ENCODE data around the gene ATP9B.
"Not testable (repeated sequence)": the region's sequence is repeated elsewhere in the genome, so short reads cannot be mapped to it uniquely, and the experiment has no call there.

The ATP9B gene

GRCh38 chr18:79299272-79299671 lies 230.1 kb downstream of the ATP9B start:
- no peak for DNase-seq

GRCh38 chr18:79299711-79300110 lies 230.5 kb downstream of the ATP9B start:
- no peak for DNase-seq

- no peak for DNase-seq
These were observed 231.2 kb downstream of the ATP9B start for GRCh38 chr18:79300413-79300812.

- DNase-seq = no peak
These were observed 232.9 kb downstream of the ATP9B start for GRCh38 chr18:79302120-79302519.

DNA sequence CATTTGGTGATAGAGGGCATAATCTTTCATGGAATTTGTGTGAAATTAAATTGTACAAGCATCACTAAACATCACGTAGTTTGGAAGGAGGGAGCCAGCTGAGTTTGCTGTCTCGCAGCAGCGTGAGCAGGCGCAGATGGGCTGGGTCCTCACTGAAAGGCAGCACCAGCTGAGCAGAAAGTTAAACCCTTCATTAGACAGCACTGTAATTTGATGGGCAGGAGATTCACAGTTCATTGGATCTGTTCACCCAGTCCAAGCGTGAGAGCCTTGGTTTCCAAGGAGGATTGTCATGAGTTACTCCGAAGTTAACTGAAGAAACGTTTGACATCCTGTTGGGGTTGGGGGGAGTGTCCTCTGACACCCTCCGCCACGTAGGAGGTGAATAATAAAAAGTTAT lies 236.7 kb downstream of the ATP9B start:
- DNase-seq = no peak

DNA sequence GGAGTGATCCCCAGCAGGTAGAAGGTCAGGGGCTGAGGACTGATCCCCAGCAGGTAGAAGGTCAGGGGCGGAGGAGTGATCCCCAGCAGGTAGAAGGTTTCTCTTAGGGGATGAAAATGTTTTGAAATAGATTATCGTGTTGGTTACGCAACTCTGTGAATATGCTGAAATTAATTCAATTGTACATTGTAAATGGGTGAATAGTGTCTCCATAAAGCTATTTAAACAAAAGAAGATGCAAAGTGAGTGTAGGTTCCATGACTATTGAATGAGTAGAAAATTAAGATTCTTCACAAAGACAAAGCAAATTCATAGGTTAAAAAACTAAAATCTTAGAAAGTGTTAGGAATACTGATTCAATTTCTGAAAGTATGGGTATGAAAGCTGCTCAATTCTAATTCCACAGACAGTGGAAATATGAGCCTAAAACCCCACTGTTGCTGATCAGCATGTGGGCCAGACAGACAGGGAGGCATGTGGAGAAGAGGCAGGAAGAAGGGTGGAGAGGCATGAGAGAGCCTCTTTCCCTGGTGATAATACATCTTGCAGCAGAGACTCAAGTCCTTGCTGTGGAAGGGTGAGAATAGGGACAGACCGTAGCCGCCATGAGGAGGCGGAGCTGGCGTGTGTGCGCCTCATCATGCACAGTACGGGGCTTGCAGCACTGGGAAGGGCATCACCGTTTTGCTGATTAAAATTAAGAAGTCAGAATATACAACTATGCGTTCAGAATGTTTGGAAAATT lies 240.6 kb downstream of the ATP9B start:
- DNase-seq = no peak

GRCh38 chr18:79314838-79315388 lies 245.7 kb downstream of the ATP9B start:
- no peak for DNase-seq

DNA sequence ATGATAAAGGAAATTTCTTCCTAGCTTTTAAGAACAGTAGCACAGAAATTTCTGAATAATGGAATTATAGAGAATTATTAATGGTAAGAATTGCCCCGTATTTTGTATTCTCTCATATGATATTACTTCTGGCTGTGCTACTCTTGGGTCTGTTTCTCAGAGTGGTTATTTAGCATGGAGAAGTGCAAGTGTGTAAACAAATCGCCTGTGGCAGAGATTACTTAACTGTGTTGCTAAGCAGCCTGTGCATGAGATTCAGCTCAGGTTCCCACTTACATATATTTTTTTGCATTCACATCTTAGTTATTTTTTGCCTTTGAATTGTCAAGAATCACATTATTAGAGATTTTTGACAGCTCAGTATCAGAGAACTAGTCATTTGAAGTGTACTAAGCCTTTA lies 246.4 kb downstream of the ATP9B start:
- DNase-seq = no peak

DNA sequence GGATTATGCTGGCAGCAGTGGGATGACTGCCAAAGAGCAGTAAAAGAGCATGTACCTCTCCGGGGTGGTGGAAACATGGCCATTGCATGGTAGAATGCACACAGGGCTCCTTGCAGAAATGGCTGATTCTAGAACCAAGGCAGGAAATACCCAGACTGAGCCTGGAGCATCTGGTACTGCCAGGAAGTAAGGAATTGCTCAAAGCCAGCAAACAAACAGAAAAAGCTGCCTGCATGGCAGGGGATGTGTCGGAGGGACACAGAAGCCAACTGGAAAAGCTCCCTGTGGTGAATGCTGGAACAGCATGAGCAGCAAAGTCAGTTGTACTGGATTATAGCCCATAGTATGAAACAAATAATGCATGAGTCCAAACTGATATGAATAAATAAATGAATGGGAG lies 248.5 kb downstream of the ATP9B start:
- DNase-seq = no peak

GRCh38 chr18:79318142-79318673 lies 249.0 kb downstream of the ATP9B start:
- no peak for DNase-seq

GRCh38 chr18:79320216-79320850 lies 251.1 kb downstream of the ATP9B start:
- no peak for DNase-seq

DNA sequence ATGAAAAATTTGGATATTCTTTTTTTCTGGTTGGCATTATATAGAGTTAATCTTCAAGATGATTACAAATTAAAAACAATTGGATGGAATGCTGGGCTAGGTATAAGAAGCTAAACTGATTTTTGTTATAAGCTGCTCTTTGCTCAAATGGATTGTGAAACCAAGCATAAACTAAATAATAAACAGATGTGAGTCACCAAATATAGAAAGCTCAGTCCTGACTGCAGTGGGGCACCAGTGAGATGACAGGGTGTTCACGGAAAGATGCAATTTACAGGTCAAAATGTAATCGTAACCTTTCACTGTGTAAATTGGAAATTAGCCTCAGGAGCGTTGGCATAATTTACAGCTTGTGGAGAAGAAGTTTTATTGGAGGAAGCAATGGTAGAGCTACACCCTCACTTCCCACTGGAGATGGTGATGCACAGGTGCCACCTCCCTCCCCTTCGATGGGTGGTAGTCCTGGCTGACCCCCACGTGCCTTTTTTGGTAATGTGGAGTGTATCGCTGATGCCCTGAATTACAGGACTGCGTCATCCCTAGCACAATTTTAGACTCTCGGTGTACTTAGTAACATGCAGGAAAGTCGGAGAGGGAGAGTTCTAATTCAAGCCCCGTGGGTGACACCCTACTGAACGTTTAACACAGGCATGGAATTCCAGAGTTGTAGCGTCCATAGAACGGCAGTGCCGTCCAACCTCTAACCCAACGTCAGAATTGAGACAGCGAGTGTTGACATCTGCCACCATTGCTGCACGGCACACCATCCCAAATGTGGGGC lies 252.6 kb downstream of the ATP9B start:
- DNase-seq = no peak

DNA sequence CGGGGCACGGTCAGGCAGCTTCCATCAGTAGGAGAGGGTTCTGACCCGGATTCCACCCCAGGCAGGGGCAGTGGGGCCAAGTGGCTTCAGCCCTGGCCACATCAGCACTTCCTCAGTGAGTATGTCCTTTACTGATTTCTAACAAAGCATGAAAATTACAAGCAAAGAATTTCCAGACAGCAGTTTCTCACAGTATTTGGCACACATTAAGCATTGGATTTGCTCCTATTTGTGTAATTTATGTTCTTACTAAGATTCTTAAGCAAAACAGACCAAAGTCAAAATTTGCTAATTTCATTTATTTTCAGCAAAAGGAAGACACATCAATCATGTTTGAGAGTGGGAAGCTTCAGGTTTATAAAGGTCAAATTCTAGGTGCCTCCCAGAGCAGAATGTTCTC lies 253.2 kb downstream of the ATP9B start:
- DNase-seq = no peak

GRCh38 chr18:79323471-79323870 lies 254.3 kb downstream of the ATP9B start:
- no peak for DNase-seq

- DNase-seq = no peak
These were observed 257.4 kb downstream of the ATP9B start for GRCh38 chr18:79326413-79327198.

DNA sequence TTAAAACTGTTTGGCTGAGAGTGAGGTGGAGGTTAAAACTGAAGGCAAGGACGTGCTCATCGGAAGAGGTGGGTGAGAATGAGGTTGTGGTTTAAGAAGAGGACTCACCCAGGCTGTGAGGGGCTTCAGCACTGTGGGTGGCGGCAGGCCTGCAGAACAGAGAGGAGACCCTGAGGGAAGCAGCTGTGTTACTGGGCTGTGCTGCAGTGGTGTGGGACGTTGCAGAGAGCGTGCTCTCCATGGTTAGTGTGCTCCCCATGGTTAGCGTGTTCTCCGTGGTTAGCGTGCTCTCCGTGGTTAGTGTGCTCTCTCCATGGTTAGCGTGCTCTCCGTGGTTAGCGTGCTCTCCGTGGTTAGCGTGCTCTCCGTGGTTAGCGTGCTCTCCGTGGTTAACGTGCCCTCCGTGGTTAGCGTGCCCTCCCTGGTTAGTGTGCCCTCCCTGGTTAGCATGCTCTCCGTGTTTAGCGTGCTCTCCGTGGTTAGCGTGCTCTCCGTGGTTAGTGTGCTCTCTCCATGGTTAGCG lies 258.1 kb downstream of the ATP9B start:
- no peak for DNase-seq

- not testable (repeated sequence) for DNase-seq
These were observed 258.7 kb downstream of the ATP9B start for GRCh38 chr18:79327915-79328314.

GRCh38 chr18:79328887-79329286 lies 259.7 kb downstream of the ATP9B start:
- DNase-seq = no peak

DNA sequence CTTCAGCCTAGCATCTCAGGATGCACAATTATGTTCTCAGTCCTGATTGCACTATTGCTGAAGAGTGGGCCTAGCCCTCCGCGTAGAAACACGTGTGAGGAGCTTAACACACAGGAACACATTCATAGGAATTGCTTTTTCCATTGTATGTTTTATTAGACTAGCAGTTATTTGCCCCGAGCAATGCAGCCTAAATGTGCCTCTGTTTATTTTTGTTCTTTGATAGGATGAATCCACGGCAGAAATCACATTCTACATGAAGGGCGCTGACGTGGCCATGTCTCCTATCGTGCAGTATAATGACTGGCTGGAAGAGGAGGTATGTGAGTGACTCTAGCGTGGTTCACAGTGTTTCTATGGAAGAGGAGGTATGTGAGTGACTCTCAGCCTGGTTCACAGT lies 260.6 kb downstream of the ATP9B start:
- no peak for DNase-seq

DNA sequence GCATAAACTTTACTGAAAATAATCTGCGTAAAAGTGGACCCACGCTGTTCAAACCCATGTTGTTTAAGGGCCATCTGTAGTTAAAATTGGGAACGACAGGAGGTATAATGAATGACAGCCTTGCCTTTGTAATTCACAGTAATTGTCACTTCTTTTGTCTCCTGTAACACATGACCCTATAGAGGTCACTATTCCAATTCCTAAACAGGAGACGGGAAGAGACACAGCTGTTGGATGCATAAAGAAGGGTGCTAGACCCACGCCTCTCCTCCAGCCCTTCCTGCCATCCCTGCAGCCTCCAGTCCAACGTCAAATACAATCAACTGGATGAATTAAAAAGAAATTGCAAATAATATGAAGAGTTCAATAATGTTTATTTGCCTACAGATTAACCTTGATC lies 263.5 kb downstream of the ATP9B start:
- DNase-seq = no peak

- DNase-seq = no peak
These were observed 263.9 kb downstream of the ATP9B start for GRCh38 chr18:79333046-79333445.

- DNase-seq = no peak
These were observed 265.5 kb downstream of the ATP9B start for GRCh38 chr18:79334496-79335233.

Measured in DMS 273 treated with DMSO at 0.1 percent for 48 hours (cell line).